Stimulated activated CD8-positive, alpha-beta memory T cell treated with anti-CD3 and anti-CD28 coated beads, Interleukin-7, amount 100 ng/mL, for 24 hours (primary cell): ENCODE data around the gene MT1E.
"Not testable (repeated sequence)": the region's sequence is repeated elsewhere in the genome, so short reads cannot be mapped to it uniquely, and the experiment has no call there.

Source experiments
- DNase-seq: peaks from one replicate; pipeline ENCODE4 v3.0.0-alpha.2; 2020; ENCODE audit warnings: low read depth

MT1E gene

GRCh38 chr16:56607109-56607618 is 18.4 kb upstream of the MT1E start:
- DNase-seq = no peak

- DNase-seq = no peak
These were observed 17.9 kb upstream of the MT1E start for GRCh38 chr16:56607675-56608042.

- peak; percentile 76 for DNase-seq
These were observed 17.3 kb upstream of the MT1E start, which contains the start of gene MT2A for GRCh38 chr16:56608043-56608875. Gene MT2A (plus strand): TSS chr16:56608584. CDS start chr16:56608656, 72 bp downstream.

- no peak for DNase-seq
These were observed 16.6 kb upstream of the MT1E start for GRCh38 chr16:56608876-56609462.

GRCh38 chr16:56609463-56609921 is 16.1 kb upstream of the MT1E start:
- peak; percentile 30 for DNase-seq

- peak; percentile 58 for DNase-seq
These were observed 15.5 kb upstream of the MT1E start for GRCh38 chr16:56610017-56610608.

GRCh38 chr16:56610609-56611111 is 14.9 kb upstream of the MT1E start:
- no peak for DNase-seq

- no peak for DNase-seq
These were observed 14.2 kb upstream of the MT1E start for GRCh38 chr16:56611281-56611833.

- no peak for DNase-seq
These were observed 11.9 kb upstream of the MT1E start for GRCh38 chr16:56613706-56614105.

- DNase-seq = no peak
These were observed 11.0 kb upstream of the MT1E start for GRCh38 chr16:56614549-56614991.

- DNase-seq = no peak
These were observed 10.2 kb upstream of the MT1E start for GRCh38 chr16:56615353-56615752.

- DNase-seq = no peak
These were observed 8.9 kb upstream of the MT1E start for GRCh38 chr16:56616608-56617211.

- peak; percentile 33 for DNase-seq
These were observed 8.1 kb upstream of the MT1E start for GRCh38 chr16:56617212-56618085.

GRCh38 chr16:56618138-56618537 is 7.4 kb upstream of the MT1E start:
- DNase-seq = no peak

- no peak for DNase-seq
These were observed 5.2 kb upstream of the MT1E start for GRCh38 chr16:56620339-56620897.

GRCh38 chr16:56621665-56622445 is 3.7 kb upstream of the MT1E start:
- not testable (repeated sequence) for DNase-seq

GRCh38 chr16:56623184-56623583 is 2.4 kb upstream of the MT1E start:
- DNase-seq = not testable (repeated sequence)

GRCh38 chr16:56623637-56624036 is 1.9 kb upstream of the MT1E start:
- DNase-seq = no peak

- no peak for DNase-seq
These were observed 518 bp downstream of the MT1E start for GRCh38 chr16:56625943-56626654.
